GM21737 (cell line): Measurements from ENCODE around the gene PLA2G2C.
"Not testable (repeated sequence)": the region's sequence is repeated elsewhere in the genome, so short reads cannot be mapped to it uniquely, and the experiment has no call there.

ENCODE experiments used
- ATAC-seq: cut with Tn5 transposase; IDR thresholded peaks from one replicate; pipeline ENCODE4 v1.9.1; 2021; ENCODE audit warnings: mild to moderate bottlenecking, moderate library complexity; ENCODE audit not compliant: unreplicated experiment

Gene PLA2G2C, protein sequence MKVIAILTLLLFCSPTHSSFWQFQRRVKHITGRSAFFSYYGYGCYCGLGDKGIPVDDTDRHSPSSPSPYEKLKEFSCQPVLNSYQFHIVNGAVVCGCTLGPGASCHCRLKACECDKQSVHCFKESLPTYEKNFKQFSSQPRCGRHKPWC

DNA sequence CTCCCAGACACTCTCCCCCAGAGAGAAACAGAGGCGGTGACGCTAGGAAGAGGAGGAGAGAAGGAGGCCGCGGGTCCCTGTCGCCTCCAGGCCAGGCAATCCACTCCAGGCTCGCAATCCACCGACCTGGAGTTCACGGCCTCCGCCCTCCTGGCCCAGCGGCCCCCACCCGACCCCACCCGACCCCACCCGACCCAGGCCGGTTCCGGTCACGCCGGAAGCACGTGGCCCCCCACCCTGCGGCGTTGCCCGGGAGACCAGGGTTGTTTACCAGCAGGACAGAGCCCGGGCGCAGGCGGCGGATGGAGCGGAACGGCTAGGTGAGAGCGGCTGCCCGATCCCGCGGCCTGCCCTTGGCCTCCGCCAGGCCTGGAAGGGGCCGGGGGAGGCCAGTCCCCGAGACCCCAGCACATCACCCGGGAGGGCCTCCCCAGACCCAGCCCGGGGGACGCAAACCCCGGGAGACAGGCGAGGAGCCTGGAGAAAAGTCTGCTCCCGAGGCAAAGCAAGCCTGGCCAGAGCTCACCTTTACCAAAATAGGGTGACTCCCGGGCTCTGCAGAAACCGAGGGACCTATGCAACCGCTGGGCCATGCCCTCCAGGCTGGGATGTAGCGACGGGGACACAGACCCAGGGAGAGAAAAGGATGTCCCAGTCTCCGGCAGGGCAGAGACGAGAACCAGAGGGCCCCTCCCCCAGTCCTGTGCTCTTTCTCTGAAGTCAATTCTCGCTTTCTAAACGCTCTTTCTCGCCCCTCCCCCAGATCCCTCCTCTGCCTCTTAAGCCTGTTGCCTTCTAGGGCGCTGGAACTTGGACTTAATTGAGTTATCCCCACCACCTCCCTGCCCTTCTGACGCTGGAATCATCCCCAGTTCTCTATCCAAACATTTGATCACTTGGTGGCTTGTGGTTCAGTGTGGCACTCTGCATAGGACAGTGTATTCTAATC lies at the start of gene PLA2G2C, which contains the start of gene UBXN10:
TSS of gene PLA2G2C (minus strand) at position 685 of the 949 bp plus-strand sequence. CDS start 9,155 bp downstream, outside the sequence.
TSS of gene UBXN10 (plus strand) at position 263 of the 949 bp plus-strand sequence. CDS start 4,466 bp downstream, outside the sequence.
- no peak for ATAC-seq

DNA sequence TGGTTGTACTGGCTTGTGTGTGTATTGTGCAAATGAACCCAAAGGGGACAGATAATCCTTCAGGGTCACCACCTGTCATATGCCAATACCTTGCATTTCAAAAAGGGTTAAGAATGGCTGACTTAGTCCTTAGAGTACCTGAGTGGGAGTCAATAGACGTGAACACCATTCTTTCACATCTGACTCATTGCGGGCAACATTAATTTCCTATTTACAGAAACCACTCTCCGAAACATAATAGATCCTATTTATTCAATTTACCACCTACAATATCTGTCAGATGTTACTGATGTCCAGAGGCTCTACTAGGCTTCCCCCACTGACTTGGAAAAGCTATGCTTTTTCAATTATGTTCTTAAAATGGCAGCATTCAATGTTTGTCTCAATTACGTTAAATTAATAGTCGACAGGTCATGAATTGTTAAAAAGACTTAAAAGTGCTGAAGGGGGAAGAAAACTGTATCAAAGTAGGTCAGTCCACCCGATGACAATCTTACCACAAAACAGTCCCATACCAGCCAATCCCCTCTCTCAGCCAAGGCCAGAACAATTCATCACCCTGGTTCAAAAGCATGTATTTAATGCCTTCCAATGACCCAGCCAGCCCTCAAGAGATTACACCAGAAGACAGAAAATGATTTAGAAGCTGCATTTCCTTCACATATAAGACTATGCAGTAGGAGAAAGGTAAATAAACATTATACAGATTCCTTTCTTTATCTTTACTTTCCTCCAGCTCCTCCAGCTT lies 48.6 kb upstream of the PLA2G2C start:
- ATAC-seq = no peak

DNA sequence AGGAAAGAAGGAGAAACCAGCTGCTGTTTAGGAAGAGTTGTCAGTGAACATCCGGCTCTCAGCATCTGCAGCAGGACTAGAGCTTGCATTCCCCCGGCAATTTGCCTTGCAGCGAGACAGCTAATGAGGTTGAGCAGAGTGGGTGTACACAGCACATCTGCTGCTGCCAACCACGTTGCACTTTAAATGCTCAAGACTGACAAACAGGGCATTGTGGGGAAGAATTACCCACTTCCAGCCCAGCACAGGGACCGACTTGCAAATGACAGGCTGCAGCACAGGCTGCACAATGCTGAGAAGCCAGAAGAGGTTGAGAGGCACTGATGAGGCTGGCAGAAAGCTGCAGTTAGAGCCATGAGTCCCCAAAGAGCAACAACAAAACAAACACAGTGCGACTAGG lies 47.5 kb upstream of the PLA2G2C start:
- ATAC-seq = no peak

DNA sequence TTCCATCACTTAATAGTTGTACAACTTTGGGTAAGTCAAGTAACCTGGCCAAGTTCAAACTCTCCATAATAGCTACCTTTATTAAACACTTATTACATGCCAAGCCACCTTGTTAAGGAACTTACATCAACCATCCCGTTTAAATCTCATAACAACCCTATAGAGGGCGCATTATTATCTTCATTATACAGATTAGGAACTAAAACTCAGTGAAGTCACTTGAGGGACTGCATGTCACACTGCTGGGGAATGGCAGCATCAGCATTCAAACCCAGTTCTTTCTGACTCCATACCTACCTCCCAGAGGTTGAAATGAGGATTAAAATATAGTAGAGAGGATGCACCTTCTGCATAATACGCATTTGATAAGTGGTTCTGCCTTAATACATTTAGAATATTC lies 47.1 kb upstream of the PLA2G2C start:
- no peak for ATAC-seq

DNA sequence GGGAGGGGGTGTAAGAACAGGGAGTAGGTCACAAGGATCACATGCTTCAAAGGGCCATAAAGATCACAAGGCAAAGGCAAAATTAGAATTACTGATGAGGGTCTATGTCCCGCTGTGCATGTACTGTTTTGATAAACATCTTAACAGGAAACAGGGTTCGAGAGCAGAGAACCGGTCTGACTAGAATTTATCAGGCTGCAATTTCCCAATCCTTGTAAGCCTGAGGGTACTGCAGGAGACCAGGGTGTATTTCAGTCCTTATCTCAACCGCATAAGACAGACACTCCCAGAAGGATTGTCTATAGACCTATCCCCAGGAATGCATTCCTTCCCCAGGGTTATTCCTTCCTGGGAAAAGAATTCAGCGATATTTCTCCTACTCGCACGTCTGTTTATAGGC lies 46.2 kb upstream of the PLA2G2C start:
- not testable (repeated sequence) for ATAC-seq

DNA sequence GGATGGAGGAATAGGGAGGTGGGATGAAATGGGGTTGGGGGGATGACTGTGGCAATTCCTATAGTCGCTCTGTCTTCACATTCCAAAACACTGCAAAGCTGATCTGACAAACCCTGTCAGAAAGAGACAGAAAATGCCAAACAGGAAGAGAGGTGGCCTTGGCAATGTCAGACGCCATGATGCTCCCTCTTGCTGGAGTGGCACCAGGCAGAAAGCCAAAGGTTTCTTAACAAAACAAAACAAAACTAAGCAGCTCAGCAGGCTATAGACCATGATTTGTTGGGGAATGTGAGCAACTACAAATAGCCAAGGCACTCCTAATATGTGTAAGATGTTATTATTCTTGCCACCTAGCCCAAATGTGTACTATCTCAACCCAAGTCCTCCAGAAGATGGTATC lies 42.9 kb upstream of the PLA2G2C start:
- ATAC-seq = no peak

DNA sequence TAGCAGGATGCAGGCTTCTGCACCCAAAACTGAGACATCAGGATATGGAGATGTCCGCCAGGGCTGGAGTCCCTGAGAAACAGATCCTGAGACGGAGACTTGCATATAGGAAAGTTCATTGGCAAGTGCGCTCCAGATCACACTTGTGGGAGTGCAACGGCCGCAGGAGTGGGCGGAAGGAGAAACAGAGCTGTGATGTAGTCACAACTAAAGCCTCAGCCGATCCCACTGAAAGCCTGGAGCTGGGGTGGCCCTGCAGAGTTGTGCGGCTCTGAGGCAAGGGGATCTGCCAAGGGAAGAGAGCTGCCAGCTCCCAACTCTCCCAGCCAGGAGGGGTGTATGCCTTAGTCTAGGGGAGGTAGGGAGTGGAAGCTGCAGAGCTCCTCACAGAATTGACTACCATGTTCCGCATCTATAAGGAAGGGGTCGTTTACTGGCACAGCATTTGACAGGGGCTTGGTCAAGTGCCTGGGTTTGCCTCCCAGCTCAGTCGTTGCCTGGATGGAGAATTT lies 42.1 kb upstream of the PLA2G2C start:
- no peak for ATAC-seq

DNA sequence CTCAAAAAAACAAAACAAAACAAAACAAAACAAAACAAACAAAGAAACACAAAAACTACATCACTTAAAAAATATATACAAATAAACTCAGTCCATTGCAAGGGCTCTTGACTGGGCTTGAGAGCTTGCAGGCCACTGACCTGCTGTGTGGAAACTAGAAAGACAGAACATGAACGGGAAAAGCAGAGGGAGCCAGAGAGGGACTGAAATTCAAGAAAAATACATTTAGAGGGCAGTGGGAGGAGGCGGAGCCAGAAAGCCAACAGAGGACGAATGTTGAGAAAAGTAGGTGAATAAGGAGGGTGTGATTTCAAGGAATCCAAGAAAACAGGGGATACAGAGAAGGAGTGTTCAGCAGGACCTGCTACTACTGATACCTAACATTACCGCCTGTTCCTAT lies 41.4 kb upstream of the PLA2G2C start:
- ATAC-seq = no peak

DNA sequence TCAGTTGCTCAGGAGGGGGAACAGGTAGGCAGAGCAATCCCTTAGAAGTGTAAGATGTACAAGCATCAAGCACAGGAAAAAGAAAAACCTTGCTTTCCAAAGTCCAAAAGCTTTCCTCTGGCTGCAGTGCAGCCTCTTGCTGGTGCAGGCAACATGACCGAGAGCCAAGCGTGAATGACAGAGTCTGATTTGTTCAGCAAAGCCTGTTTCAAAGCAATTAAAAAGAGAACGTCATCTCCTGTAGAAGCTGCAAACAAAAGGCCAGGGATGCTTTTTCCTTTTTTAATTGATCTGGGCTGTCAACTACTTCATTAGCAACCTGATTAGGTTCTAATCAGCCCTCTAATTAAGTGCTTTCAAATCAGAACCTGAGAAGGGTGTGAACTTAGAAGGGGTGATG lies 38.2 kb upstream of the PLA2G2C start:
- ATAC-seq = no peak

DNA sequence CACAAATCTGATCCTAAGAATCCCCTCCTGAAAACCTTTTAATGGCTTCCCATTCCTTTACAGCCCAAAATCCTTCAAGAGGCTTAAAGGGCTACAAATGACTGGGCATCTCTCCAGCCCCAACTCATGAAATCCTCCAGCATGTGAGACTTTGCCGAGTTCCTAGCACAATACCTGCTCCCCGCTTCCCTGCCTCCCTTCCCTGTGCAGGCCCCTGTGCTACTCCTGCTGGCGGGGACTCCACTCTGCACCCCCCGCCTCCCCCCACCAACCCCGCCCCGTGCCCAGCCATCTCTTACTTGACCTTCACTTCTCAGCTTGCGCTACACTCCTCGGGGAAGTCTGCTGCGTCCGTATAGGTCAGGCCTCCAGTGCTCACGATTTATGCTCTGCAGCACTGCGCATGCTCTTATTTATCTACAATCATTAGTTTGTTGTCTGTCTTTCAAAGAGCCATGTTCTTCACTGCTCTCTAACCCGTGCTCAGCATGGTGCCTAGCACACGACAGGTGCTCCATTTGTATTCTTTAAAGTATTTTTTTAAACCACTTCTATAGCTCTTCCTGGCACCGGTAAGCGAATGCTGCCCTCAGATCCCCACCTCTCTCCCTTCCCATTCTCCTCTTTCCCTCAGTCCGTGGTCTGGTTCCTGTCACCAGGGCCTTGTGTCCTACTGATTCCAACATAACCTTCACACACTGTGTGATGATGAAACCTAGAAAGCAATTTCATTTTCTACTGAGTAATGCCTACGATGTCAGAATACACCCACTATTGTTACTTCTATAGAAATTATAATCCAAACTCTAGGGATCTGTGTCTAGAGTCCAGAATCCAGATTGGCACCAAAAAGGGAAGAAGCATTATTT lies 37.5 kb upstream of the PLA2G2C start:
- ATAC-seq = no peak

DNA sequence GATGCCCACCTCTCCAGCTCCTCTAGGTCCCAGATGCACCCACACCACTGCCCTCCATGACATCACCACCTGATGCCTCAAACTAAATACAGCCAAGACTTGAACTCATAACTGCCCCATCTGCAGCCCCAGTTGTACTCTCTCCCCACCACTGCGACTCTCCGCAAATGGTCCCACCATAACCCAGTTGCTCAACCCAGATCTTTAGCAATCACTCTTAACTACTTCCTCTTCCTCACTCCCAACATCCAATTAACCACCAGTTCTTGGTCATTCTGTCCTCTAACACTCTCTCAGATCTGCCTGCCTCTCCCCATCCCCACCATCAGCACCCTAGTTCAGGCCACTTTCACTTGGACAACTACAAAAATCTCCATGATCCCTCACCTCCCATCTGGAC lies 36.8 kb upstream of the PLA2G2C start:
- ATAC-seq = no peak

DNA sequence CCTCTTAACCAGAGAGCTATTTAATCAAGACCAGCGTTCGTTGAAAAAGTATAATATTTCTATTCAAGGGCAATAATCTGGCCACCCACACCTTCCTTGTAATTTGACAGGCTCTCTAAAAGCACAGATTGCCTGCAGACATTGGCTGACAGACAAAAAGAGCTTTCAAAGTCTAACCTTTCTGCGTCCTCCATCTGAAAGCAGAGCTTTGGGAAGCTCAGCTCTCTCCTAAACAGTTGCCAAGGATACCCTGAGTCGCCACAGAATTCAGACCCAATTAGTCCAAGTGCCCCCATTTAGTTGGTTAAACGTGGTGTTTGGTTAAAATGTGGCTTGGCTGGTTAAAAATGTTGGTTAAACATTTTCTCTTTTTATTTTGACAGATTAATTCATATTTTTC lies 33.7 kb upstream of the PLA2G2C start:
- ATAC-seq = no peak

DNA sequence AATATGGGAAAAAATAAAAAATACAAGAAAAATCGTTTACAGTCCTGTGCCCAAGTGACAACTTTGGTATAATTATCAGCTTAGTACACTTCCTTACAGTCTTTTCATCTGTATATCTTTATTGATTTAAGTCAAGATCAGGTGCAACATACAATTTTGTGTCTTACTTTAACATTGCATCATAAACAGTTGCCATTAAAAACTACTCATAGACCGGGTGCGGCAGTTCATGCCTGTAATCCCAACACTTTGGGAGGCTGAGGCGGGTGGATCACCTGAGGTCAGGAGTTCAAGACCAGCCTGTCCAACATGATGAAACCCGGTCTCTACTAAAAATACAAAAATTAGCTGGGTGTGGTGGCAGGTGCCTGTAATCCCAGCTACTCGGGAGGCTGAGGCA lies 32.7 kb upstream of the PLA2G2C start:
- ATAC-seq = not testable (repeated sequence)

DNA sequence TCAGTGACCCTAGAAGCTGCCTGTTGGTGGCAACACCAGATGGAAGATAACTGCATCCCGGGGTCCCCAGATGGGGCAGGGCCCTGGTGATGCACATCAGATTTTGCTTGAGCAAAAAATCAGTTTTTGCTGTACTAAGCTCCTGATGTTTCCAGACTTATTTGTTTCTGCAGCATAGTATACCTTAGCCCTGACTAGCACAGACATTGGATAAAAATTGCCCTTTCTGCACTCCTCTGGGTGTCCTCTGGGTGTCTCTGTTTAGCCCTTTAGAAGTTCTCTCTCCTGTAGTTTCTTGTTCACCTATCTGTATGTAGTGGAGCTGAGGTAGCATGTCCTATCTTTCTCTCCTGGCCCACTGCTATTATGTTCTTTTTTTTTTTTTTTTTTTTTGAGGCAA lies 30.3 kb upstream of the PLA2G2C start:
- no peak for ATAC-seq

DNA sequence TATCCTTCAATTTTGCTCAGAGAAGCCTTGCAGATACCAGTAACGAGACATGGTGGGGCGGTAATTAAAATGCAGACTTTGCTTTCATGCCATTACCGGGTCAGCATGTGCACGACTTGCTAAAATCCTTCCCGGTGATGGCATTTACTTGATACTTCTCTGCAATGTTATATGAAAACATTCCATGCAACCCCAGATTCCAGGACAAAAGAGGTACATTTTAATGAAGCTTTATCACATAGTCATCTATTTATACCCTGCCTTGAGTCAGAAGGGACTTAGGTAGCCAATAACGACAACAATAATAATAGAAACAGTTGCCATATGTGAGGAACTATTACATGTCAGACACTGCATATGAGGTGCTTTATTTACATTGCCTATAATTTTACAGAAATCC lies 29.4 kb upstream of the PLA2G2C start:
- ATAC-seq = no peak

DNA sequence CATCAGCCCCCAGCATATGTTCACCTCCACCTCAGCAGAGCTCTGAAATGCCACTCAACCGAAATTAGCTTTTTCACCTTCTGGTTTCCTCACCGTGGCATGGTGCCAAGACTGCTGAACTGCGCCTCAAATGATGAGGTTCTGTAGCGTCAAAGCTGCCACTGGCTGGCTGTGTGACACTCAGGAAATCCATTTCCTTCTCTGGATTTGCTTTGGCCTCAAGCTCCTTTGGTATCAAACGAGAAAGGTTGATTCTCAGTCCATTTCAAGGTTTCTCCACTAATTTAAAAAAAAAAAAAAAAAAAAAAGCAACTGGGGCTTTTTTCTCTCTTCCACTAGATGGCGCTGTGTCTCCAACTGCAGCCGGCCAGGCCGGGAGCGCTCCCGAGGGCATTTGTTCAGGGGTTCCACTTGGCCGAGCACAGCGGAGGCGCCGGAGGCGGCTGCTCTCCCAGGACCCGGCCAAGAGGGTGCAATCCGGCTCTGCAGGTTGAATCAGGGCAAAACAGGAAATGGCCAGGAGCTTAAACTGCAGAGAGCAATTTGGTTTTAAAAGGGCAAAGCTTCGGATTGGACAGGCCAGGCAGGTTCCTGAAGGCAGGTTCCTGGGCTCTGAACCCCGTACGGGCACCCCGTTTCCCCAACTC lies 26.5 kb upstream of the PLA2G2C start:
- no peak for ATAC-seq

DNA sequence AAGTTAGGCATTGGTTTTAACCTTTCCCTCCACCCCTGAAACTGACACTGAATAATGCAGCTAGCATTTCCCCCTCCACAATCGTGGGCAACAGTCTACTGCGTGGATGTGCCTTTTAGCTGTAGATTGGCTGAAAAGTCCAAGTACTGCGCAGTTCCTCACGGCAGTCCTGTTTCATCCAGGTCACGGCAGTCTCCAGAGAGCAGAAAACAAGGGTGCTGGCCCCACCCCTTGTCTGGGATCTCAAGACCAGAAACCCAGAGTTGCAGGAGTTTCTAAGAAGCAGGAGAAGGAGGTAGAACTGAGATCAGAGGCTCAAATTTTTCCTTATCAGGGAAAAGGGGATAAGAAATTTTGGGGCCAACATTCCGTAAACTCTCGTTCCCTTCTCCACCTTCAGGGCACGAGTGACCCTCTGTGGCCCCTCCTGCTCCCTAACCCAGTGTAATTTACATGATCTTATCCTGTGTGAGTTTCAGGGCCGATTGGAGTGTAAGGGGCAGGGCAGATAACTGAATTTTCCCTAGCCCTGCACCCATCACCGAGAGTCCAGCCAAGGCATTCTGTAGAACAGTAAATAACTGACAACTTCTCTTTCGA lies 25.9 kb upstream of the PLA2G2C start:
- no peak for ATAC-seq

DNA sequence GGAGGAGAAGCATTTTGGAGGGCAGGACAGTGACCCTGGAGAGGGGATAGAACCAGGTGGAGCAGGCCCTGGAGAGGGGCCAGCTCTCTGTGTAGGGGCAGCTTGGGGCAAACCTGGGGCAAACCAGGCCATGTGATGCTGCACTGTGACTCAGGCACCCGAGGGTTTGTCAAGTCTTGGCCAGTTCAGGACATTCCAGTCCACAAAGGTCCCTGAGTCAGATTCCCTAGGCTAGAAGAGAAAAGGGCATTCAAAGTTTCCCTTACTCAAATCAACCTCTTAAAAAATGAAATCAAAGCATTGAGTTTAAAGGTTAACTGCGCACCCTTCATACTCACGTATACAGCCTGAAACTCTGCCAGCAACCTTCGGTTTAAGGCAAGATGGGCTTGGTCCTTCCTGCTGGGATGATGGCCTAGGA lies 25.2 kb upstream of the PLA2G2C start:
- no peak for ATAC-seq

DNA sequence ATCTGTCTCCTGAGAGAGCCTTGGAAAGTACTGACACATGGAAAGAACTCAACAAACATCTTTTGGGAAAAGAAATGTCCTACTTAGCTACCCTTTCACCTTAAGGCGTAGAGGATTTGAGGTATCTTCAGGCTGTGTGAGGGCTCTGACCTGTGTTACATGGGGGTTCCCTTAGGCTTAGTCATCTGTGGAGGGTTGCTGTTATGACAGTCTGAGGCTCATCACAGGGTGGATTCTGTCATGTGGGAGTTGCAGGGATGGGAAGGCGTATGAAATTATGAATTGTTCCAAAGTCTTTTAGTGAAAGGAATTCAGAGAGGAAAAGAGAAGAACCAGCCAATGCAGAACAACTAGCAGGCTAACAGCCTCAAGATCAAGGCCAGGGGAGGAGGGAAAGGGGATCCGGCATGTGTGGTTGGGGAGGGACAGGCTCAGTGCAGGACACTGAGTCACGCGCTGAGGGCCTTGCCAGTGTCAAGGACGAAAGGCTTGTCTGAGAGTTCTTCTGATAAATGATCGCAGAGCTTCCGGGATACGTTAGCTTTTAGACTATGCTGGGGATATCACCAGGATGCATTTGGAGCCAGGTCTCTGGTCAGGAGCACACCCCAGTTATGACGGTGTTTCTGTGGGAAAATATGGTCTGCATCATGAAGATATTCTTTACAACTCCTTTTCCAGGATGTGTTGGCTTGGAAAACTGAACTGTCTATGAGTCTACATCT lies 24.6 kb upstream of the PLA2G2C start:
- no peak for ATAC-seq
